ENCODE measurements around the gene C19orf12. TPM values are rescaled to one million over a fixed set of nuclear protein-coding genes. Genes with fewer than 3 reads are reported as not detected.

C19orf12 gene
- total and polyA plus RNA-seq, 2 of the 13 experiments (the other 11 are each of a cell fraction or from before 2014, with no cell fraction given), result 17.7 to 34.4 TPM

GRCh38 chr19:29650772-29651387 lies 64.2 kb downstream of the C19orf12 start (continued):
- TF ChIP-seq CCAR2 (optimal IDR thresholded peaks at IDR 0.05; ENCODE audit: low read depth, low read length) (no peak), RBM39 (IDR thresholded peaks at IDR 0.05; ENCODE audit: low read depth, low read length, poor library complexity, severe bottlenecking) (no peak), FOXO1 (CRISPR knock-in tag; IDR thresholded peaks at IDR 0.05) (no peak), MYPOP (CRISPR knock-in tag; IDR thresholded peaks at IDR 0.05) (no peak), ZNF652 (CRISPR knock-in tag; IDR thresholded peaks at IDR 0.05; ENCODE audit: borderline replicate concordance, low read depth) (no peak), ZBED4 (CRISPR knock-in tag; IDR thresholded peaks at IDR 0.05; ENCODE audit: borderline replicate concordance) (no peak), ZNF180 (CRISPR knock-in tag; IDR thresholded peaks at IDR 0.05; ENCODE audit: borderline replicate concordance, low read depth) (no peak), ZNF7 (CRISPR knock-in tag; IDR thresholded peaks at IDR 0.05) (no peak)
- TF ChIP-seq, protein P1, sequence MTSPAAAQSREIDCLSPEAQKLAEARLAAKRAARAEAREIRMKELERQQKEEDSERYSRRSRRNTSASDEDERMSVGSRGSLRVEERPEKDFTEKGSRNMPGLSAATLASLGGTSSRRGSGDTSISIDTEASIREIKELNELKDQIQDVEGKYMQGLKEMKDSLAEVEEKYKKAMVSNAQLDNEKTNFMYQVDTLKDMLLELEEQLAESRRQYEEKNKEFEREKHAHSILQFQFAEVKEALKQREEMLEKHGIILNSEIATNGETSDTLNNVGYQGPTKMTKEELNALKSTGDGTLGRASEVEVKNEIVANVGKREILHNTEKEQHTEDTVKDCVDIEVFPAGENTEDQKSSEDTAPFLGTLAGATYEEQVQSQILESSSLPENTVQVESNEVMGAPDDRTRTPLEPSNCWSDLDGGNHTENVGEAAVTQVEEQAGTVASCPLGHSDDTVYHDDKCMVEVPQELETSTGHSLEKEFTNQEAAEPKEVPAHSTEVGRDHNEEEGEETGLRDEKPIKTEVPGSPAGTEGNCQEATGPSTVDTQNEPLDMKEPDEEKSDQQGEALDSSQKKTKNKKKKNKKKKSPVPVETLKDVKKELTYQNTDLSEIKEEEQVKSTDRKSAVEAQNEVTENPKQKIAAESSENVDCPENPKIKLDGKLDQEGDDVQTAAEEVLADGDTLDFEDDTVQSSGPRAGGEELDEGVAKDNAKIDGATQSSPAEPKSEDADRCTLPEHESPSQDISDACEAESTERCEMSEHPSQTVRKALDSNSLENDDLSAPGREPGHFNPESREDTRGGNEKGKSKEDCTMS (CRISPR knock-in tag; conservative IDR thresholded peaks at IDR 0.05), result no peak
- TF ChIP-seq, protein P2, sequence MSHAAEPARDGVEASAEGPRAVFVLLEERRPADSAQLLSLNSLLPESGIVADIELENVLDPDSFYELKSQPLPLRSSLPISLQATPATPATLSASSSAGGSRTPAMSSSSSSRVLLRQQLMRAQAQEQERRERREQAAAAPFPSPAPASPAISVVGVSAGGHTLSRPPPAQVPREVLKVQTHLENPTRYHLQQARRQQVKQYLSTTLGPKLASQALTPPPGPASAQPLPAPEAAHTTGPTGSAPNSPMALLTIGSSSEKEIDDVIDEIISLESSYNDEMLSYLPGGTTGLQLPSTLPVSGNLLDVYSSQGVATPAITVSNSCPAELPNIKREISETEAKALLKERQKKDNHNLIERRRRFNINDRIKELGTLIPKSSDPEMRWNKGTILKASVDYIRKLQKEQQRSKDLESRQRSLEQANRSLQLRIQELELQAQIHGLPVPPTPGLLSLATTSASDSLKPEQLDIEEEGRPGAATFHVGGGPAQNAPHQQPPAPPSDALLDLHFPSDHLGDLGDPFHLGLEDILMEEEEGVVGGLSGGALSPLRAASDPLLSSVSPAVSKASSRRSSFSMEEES (CRISPR knock-in tag; IDR thresholded peaks at IDR 0.05), result no peak
- TF ChIP-seq, protein P3, sequence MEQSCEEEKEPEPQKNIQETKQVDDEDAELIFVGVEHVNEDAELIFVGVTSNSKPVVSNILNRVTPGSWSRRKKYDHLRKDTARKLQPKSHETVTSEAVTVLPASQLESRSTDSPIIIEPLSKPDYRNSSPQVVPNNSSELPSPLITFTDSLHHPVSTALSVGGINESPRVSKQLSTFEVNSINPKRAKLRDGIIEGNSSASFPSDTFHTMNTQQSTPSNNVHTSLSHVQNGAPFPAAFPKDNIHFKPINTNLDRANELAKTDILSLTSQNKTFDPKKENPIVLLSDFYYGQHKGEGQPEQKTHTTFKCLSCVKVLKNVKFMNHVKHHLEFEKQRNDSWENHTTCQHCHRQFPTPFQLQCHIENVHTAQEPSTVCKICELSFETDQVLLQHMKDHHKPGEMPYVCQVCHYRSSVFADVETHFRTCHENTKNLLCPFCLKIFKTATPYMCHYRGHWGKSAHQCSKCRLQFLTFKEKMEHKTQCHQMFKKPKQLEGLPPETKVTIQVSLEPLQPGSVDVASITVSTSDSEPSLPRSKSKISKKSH (CRISPR knock-in tag; IDR thresholded peaks at IDR 0.05; ENCODE audit: borderline replicate concordance), result no peak
